ENCODE data around the gene TRMT1.

DNA sequence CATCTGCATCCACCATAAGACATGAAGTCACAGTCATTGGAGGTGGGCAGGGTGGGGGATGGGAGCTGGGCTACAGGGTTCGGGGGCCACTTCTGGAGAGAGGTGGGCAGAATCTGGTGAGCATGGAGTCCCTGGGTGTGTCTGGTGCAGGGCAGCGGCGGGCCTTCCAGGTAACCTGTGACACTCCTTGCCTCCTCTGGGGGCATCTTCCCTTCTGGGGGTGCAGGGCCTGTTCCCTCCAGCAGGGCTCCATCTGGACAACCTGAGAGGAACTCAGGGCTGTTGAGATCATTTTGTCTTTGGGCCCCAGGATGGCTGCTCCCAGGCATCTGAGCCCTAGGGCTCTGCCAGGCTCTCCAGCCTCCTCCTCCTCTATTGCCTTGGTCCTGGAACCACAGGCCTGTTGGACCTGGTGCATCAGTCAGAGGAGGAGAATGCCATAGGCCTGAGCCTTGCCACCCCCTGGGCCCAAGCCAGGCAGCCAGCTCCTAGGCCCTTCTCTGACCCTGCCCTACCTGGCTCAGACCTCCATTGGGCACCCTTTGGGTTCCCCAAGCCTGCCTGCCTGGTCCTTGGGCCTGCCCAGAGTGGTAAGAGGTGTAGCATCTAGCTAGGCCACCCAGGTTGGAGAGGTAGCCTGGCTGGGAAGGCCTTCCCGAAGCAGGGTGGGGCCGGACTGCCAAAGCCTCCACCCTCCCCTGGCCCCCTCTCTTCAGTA lies 27.2 kb downstream of the TRMT1 start:
- TF ChIP-seq CTCF (IDR thresholded peaks at IDR 0.05) (peak in 3 of 6 experiments; percentile 7 to 15 (median 12)), POLR2A (IDR thresholded peaks at IDR 0.05) (no peak)

Data from Peyer's patch (tissue), 4 donors.